D721Med (cell line): ENCODE results near the gene DOCK4.
A peak's percentile ranks its signal among the peaks of the same experiment; 100 is the strongest.

ENCODE experiments used
- DNase-seq: peaks from one replicate; pipeline ENCODE4 v3.0.0; 2011; ENCODE audit warnings: low spot score; ENCODE audit not compliant: insufficient read length
- FAIRE-seq: peaks from 2 replicates; lab custom pipeline; 2011; peaks lifted over from hg19 to GRCh38; lab: Jason Lieb, UNC
- CTCF ChIP-seq: IDR thresholded peaks from 2 replicates; pipeline ENCODE4 v1.5.1; 2012; ENCODE audit warnings: mild to moderate bottlenecking, control low read depth; ENCODE audit not compliant: insufficient read depth; ENCODE audit errors: missing control alignments

DOCK4 gene

GRCh38 chr7:112180223-112180622 lies 26.0 kb downstream of the DOCK4 start:
- no peak for FAIRE-seq
- no peak for DNase-seq
- no peak for TF ChIP-seq CTCF

DNA sequence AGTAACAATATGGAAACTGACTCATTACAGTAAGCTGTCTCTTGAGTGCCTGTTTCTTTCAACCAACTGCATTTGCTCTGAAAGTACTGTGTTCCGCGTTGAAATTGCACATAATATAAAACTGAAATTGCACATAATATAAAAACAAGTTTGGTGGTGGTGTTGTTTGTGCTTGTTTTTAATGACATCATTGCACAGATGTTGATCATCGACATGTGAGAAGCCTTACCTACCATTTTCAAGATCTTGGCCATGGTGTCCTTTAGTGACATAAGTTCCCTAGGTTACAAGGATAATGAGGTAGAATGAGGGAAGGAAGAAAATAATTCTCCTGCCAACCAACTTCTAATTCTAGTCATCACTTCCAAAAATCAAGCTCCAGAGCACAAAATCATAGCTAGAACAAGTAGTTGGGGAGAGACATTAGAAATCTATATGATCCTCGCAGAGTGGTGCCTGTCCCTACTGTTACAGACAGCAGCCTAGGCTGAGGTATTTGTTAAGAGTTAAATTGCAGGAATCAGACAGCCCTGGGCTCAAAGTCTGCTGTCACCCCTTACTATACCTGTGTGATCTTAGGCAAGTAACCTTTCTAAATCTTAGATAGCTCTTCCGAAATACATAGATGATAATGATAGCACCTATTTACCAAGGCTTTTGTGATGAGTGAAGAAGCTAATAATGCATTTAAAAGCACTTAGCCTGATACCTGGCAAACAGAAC lies 29.3 kb downstream of the DOCK4 start:
- FAIRE-seq (no peak), DNase-seq (no peak)
- TF ChIP-seq CTCF: no peak

GRCh38 chr7:112176241-112176640 lies 30.0 kb downstream of the DOCK4 start:
- no peak for TF ChIP-seq CTCF
- FAIRE-seq (no peak), DNase-seq (no peak)

DNA sequence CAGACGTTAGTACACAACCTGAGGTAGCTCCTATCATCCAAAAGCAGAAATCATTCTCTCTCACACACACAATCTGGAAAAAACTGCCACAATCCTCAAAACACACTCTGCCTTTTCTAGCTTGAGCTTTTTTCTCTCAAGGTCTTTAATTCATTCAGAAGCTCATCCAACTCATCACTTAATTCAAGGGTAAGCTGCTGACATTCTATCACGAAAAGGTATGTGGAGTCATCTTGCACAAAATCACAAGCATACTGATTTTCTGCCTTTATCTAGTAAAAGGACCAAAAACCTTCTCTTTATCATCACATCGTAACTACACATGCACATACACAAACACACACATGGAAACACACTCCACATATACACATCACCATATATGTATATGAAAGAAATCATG lies 32.0 kb downstream of the DOCK4 start:
- DNase-seq (no peak), FAIRE-seq (no peak)
- no peak for TF ChIP-seq CTCF

- no peak for TF ChIP-seq CTCF
- DNase-seq: no peak
- FAIRE-seq: no peak
Observed at GRCh38 chr7:112173568-112173905, 32.7 kb downstream of the DOCK4 start.

DNA sequence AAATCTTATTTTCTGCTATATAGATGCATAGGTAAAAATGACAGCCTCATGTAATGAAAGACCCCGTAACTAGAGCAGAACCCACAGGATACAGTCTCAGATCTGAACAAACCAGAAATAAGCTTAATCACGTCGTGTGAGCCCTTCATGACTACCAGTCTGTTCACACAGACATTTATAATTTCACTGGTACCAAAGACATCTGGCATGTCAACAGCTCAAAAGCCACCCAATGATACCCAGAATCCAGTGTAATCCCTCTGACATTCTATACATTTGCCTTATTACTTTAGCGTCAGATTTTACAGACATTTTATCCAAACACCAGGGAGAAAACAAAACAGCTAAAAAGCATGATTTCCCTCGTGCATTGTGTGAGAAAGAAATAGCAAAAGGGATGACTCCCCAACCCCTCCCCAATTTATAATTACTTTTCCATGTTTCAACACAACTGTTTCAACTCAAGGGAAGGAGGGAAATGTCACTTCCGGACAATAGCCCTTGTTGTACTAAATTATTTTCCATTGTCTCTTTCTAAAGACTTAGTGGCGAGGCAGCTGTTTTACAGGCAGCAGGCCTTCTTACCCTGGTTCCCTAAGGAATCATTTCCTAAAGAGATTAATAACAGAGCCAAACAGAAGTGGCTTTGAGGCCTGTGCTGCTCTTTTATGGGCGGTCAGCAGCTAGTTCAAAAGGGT lies 33.2 kb downstream of the DOCK4 start:
- FAIRE-seq (peak; percentile 77), DNase-seq (peak; percentile 33)
- TF ChIP-seq CTCF: no peak

DNA sequence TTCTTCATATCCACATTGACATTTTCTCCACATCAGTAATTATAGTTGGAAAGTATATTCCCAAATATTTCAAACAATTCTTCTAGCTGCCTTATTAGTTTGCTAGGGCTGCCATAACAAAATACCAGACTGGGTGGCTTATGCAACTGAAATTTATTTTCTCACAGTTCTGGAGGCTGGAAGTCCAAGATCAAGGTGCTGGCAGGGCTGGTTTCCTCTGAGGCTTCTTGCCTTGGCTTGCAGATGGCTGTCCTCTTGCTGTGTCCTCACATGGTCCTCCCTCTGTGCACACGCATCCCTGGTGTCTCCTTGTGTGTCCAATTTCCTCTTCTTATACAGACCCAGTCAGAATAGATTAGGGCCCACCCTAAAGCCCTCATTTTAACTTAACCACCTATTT lies 34.5 kb downstream of the DOCK4 start:
- DNase-seq: no peak
- FAIRE-seq: no peak
- no peak for TF ChIP-seq CTCF
